Cerebellar cortex (tissue), 1 donor: ENCODE measurements around the gene IGFBP7.

Experiments used
- DNase-seq: peaks from one replicate; pipeline ENCODE4 v3.0.0-alpha.2; 2015; ENCODE audit warnings: low spot score

IGFBP7 gene

GRCh38 chr4:57040510-57040909, 69.7 kb downstream of the IGFBP7 start:
- no peak for DNase-seq

GRCh38 chr4:57039345-57039744, 70.8 kb downstream of the IGFBP7 start:
- DNase-seq, result no peak

GRCh38 chr4:57037982-57038604, 72.1 kb downstream of the IGFBP7 start:
- peak; percentile 34 for DNase-seq

- DNase-seq, result no peak
Observed at GRCh38 chr4:57034520-57034919, 75.7 kb downstream of the IGFBP7 start.

- DNase-seq, result no peak
Observed at GRCh38 chr4:57023104-57023503, 87.1 kb downstream of the IGFBP7 start.

- DNase-seq, result no peak
Observed at GRCh38 chr4:57020467-57021101, 89.6 kb downstream of the IGFBP7 start.

GRCh38 chr4:57018980-57019379, 91.2 kb downstream of the IGFBP7 start:
- DNase-seq, result no peak

- no peak for DNase-seq
Observed at GRCh38 chr4:57013543-57014120, 96.6 kb downstream of the IGFBP7 start.

- DNase-seq, result no peak
Observed at GRCh38 chr4:56999751-57000150, 110.4 kb downstream of the IGFBP7 start.

GRCh38 chr4:56995525-56995924, 114.7 kb downstream of the IGFBP7 start:
- peak; percentile 94 for DNase-seq

GRCh38 chr4:56990109-56990905, 119.9 kb downstream of the IGFBP7 start:
- DNase-seq, result no peak

GRCh38 chr4:56986952-56987351, 123.2 kb downstream of the IGFBP7 start:
- DNase-seq, result no peak

- no peak for DNase-seq
Observed at GRCh38 chr4:56986192-56986591, 124.0 kb downstream of the IGFBP7 start.

GRCh38 chr4:56981795-56982201, 128.4 kb downstream of the IGFBP7 start:
- DNase-seq, result no peak
